GM12801 (cell line): ENCODE results near the gene GPR32.

ENCODE experiments used
- CTCF ChIP-seq: IDR thresholded peaks from one replicate; pipeline ENCODE4 v1.5.1; 2011; ENCODE audit warnings: control low read depth; ENCODE audit not compliant: insufficient read length; ENCODE audit errors: extremely low read depth

Gene GPR32

GRCh38 chr19:50801107-50801506 is 30.8 kb downstream of the GPR32 start:
- TF ChIP-seq CTCF, result no peak

DNA sequence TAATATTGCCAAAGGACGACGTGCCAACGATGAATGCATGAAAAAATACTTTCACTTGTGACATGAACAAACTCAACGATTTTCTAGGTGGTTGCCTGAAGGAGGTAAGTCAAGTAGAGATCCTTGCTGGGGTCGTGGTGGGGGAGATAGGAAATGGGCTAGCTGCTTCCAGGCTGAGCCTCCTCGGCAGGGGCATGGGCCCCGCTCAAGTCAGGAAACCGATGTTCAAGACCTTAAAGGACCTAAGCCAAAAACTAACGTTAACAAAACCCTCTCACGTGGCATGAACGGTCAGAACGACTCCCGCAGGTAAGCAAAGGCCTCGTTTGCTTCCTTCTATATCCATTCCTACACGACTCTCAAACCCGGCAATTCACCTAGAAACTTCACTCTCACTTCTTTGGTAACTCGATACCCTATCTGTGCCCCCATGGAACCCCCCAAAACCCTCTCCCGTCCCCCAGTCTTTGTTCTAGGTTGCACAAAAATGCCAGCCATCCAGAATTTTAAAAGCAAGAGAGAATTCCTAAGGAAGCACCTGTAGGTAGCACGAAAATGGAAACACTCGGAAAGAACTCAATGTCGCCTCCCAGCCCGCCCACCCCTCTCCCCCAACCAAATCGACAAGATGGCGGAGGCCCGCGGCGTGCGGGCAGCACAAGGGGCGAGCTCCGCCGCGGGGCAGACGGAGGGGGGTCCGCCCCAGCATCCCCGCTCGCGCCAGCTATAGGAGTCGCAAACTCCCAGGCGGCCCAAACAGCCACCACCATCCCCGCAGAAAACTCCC is 33.6 kb downstream of the GPR32 start:
- TF ChIP-seq CTCF, result no peak

DNA sequence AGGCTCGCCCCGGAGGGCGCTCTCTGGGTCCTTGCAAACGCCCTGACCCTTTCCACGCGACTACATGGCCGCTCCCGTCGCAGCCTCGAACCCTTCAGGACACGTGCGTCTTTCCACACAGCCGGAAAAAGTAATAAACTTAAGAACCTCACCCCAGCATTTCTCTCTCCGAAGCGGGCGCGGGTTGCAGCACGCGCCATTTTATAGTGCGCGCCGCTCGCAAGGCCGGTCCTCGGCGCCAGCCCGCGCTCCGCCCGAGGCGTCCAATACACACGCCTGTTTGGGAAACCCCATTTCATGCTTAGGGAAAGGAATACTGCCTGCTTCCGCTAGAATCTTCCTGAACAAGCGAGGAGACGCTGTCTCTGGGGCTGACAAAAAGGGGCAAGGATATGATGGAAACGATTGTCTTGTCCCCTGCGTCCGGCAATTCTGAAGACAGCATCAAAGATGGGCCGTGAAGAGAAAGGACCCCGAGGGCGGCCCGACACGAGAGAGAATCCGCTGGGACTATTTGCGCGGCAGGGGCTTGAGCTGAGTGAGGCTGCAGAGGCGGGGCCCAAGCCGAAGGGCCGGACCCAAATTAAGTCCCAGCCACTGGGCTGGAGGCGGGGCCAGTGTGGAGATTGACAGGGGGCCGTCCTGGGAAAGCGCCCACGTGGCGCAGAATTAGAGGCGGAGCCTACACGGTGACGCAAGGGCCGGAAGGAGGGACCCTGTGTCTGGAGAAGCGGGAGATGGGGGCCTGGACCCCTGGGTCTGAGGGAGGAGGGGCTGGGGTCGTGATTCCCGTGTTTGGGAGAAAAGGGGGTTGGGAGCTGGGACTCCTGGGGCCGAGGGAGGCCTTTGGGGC is 34.4 kb downstream of the GPR32 start:
- no peak for TF ChIP-seq CTCF

GRCh38 chr19:50808856-50809255 is 38.6 kb downstream of the GPR32 start:
- TF ChIP-seq CTCF, result no peak

- no peak for TF ChIP-seq CTCF
These were observed 42.2 kb downstream of the GPR32 start for GRCh38 chr19:50812474-50812873.

- TF ChIP-seq CTCF, result no peak
These were observed 44.6 kb downstream of the GPR32 start for GRCh38 chr19:50814883-50815282.

GRCh38 chr19:50815439-50815838 is 45.2 kb downstream of the GPR32 start:
- no peak for TF ChIP-seq CTCF
